ENCODE measurements around the gene RERE.

DNA sequence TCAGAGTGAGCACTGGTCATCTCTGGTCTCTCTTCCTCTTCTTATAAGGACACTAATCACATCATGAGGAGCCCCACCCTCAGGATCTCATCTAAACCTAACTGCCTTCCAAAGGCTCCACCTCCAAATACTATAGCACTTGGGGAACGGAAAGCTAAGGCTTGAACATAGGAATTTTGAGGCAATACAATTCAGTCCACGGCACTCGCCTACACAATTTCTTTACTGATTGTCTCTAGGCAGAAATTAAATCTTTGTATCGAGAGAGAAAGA lies 127.3 kb downstream of the RERE start:
- no peak for TF ChIP-seq POLR2AphosphoS5 (IDR thresholded peaks at IDR 0.05)
- TF ChIP-seq, protein P1, sequence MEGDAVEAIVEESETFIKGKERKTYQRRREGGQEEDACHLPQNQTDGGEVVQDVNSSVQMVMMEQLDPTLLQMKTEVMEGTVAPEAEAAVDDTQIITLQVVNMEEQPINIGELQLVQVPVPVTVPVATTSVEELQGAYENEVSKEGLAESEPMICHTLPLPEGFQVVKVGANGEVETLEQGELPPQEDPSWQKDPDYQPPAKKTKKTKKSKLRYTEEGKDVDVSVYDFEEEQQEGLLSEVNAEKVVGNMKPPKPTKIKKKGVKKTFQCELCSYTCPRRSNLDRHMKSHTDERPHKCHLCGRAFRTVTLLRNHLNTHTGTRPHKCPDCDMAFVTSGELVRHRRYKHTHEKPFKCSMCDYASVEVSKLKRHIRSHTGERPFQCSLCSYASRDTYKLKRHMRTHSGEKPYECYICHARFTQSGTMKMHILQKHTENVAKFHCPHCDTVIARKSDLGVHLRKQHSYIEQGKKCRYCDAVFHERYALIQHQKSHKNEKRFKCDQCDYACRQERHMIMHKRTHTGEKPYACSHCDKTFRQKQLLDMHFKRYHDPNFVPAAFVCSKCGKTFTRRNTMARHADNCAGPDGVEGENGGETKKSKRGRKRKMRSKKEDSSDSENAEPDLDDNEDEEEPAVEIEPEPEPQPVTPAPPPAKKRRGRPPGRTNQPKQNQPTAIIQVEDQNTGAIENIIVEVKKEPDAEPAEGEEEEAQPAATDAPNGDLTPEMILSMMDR (IDR thresholded peaks at IDR 0.05) = no peak
